Measurements from ENCODE around the gene CDH11. TPM values are rescaled to one million over a fixed set of nuclear protein-coding genes. Genes with fewer than 3 reads are reported as not detected.
A peak's percentile ranks its signal among the peaks of the same experiment; 100 is the strongest.

CDH11 gene
- total RNA-seq, 1 experiment from 2014 or later = 73.1 TPM

- Histone ChIP-seq H3K9me3 (replicated peaks) (0 out of 2 replicates have a peak, but pooled peaks cover 3% of the 10 kb centered on the region), H3K4me1 (peaks cover 13% of the 10 kb centered on the region), H3K27me3 (no peaks in the 10 kb centered on the region), H3K36me3 (peaks cover 43% of the 10 kb centered on the region), H3K4me3 (no peak overlapping the region), H3K27ac (no peak overlapping the region)
- no peak for DNase-seq
Observed at GRCh38 chr16:64975821-64976220, 146.0 kb downstream of the CDH11 start.

GRCh38 chr16:64974381-64974780 is 147.5 kb downstream of the CDH11 start:
- H3K4me3 ChIP-seq = no peak overlapping the region
- H3K4me1 ChIP-seq = peaks cover 13% of the 10 kb centered on the region
- H3K27me3 ChIP-seq = no peaks in the 10 kb centered on the region
- H3K36me3 ChIP-seq = peaks cover 50% of the 10 kb centered on the region
- DNase-seq = peak; percentile 60 to 72
- no peaks in the 10 kb centered on the region for H3K9me3 ChIP-seq (replicated peaks)
- 0 out of 2 replicates have a peak overlapping the region, but pooled peaks have one; percentile 17 for H3K27ac ChIP-seq

GRCh38 chr16:64973171-64973570 is 148.7 kb downstream of the CDH11 start:
- Histone ChIP-seq H3K27me3 (no peaks in the 10 kb centered on the region), H3K36me3 (peaks cover 56% of the 10 kb centered on the region), H3K4me1 (peaks cover 13% of the 10 kb centered on the region), H3K27ac (no peak overlapping the region), H3K9me3 (replicated peaks) (no peaks in the 10 kb centered on the region), H3K4me3 (no peak overlapping the region)
- no peak for DNase-seq

GRCh38 chr16:64971171-64971570 is 150.7 kb downstream of the CDH11 start:
- Histone ChIP-seq H3K4me1 (peaks cover 13% of the 10 kb centered on the region), H3K27ac (no peak overlapping the region), H3K36me3 (peaks cover 63% of the 10 kb centered on the region), H3K27me3 (no peaks in the 10 kb centered on the region), H3K9me3 (replicated peaks) (no peaks in the 10 kb centered on the region), H3K4me3 (no peak overlapping the region)
- DNase-seq = no peak

GRCh38 chr16:64969221-64969620 is 152.6 kb downstream of the CDH11 start:
- Histone ChIP-seq H3K9me3 (replicated peaks) (no peaks in the 10 kb centered on the region), H3K27ac (no peak overlapping the region), H3K4me3 (no peak overlapping the region), H3K4me1 (peaks cover 1% of the 10 kb centered on the region), H3K36me3 (peaks cover 55% of the 10 kb centered on the region), H3K27me3 (no peaks in the 10 kb centered on the region)
- DNase-seq = no peak

- DNase-seq = no peak
- Histone ChIP-seq H3K27ac (no peak overlapping the region), H3K4me1 (0 out of 2 replicates have a peak, but pooled peaks cover 4% of the 10 kb centered on the region), H3K36me3 (peaks cover 55% of the 10 kb centered on the region), H3K27me3 (no peaks in the 10 kb centered on the region), H3K9me3 (replicated peaks) (no peaks in the 10 kb centered on the region), H3K4me3 (no peak overlapping the region)
Observed at GRCh38 chr16:64968539-64968938, 153.3 kb downstream of the CDH11 start.

- 0 out of 2 replicates have a peak, but pooled peaks cover 4% of the 10 kb centered on the region for H3K4me1 ChIP-seq
- DNase-seq = no peak
- H3K27ac ChIP-seq = no peak overlapping the region
- no peaks in the 10 kb centered on the region for H3K9me3 ChIP-seq (replicated peaks)
- peaks cover 20% of the 10 kb centered on the region for H3K36me3 ChIP-seq
- H3K27me3 ChIP-seq = no peaks in the 10 kb centered on the region
- H3K4me3 ChIP-seq = no peak overlapping the region
Observed at GRCh38 chr16:64964126-64964540, 157.7 kb downstream of the CDH11 start.

GRCh38 chr16:64962786-64963185 is 159.1 kb downstream of the CDH11 start:
- peaks cover 14% of the 10 kb centered on the region for H3K36me3 ChIP-seq
- no peaks in the 10 kb centered on the region for H3K27me3 ChIP-seq
- no peak overlapping the region for H3K4me3 ChIP-seq
- no peak for DNase-seq
- H3K9me3 ChIP-seq (replicated peaks) = no peaks in the 10 kb centered on the region
- H3K4me1 ChIP-seq = 0 out of 2 replicates have a peak, but pooled peaks cover 4% of the 10 kb centered on the region
- no peak overlapping the region for H3K27ac ChIP-seq

- H3K27ac ChIP-seq = no peak overlapping the region
- H3K36me3 ChIP-seq = peaks cover 6% of the 10 kb centered on the region; the same call in 1 of the 2 replicates
- H3K9me3 ChIP-seq (replicated peaks) = no peaks in the 10 kb centered on the region
- H3K27me3 ChIP-seq = no peaks in the 10 kb centered on the region
- H3K4me3 ChIP-seq = no peak overlapping the region
- peaks cover 3% of the 10 kb centered on the region; the same call in 1 of the 2 replicates for H3K4me1 ChIP-seq
- no peak for DNase-seq
Observed at GRCh38 chr16:64957246-64957645, 164.6 kb downstream of the CDH11 start.

- no peaks in the 10 kb centered on the region for H3K9me3 ChIP-seq (replicated peaks)
- H3K4me3 ChIP-seq = no peak overlapping the region
- no peaks in the 10 kb centered on the region for H3K27me3 ChIP-seq
- H3K27ac ChIP-seq = no peak overlapping the region
- DNase-seq = no peak
- H3K4me1 ChIP-seq = peaks cover 4% of the 10 kb centered on the region; the same call in 1 of the 2 replicates
- peaks cover 20% of the 10 kb centered on the region for H3K36me3 ChIP-seq
Observed at GRCh38 chr16:64952177-64952576, 169.7 kb downstream of the CDH11 start.

- Histone ChIP-seq H3K36me3 (peaks cover 20% of the 10 kb centered on the region), H3K9me3 (replicated peaks) (no peaks in the 10 kb centered on the region), H3K27ac (no peak overlapping the region), H3K4me3 (no peak overlapping the region), H3K4me1 (peaks cover 4% of the 10 kb centered on the region; the same call in 1 of the 2 replicates), H3K27me3 (no peaks in the 10 kb centered on the region)
- no peak for DNase-seq
Observed at GRCh38 chr16:64951193-64951592, 170.7 kb downstream of the CDH11 start.

- DNase-seq = no peak
- Histone ChIP-seq H3K36me3 (peaks cover 20% of the 10 kb centered on the region), H3K9me3 (replicated peaks) (no peaks in the 10 kb centered on the region), H3K4me3 (no peak overlapping the region), H3K27ac (no peak overlapping the region), H3K4me1 (peaks cover 4% of the 10 kb centered on the region; the same call in 1 of the 2 replicates), H3K27me3 (no peaks in the 10 kb centered on the region)
Observed at GRCh38 chr16:64950731-64951130, 171.1 kb downstream of the CDH11 start.

- Histone ChIP-seq H3K27me3 (no peaks in the 10 kb centered on the region), H3K4me1 (peaks cover 4% of the 10 kb centered on the region; the same call in 1 of the 2 replicates), H3K4me3 (no peak overlapping the region), H3K36me3 (peaks cover 20% of the 10 kb centered on the region), H3K9me3 (replicated peaks) (no peaks in the 10 kb centered on the region), H3K27ac (no peak overlapping the region)
- DNase-seq = no peak
Observed at GRCh38 chr16:64950262-64950661, 171.6 kb downstream of the CDH11 start.

- Histone ChIP-seq H3K4me1 (peaks cover 4% of the 10 kb centered on the region; the same call in 1 of the 2 replicates), H3K36me3 (peaks cover 20% of the 10 kb centered on the region), H3K27ac (no peak overlapping the region), H3K9me3 (replicated peaks) (no peaks in the 10 kb centered on the region), H3K4me3 (no peak overlapping the region), H3K27me3 (no peaks in the 10 kb centered on the region)
- no peak for DNase-seq
Observed at GRCh38 chr16:64948056-64948455, 173.8 kb downstream of the CDH11 start.

- Histone ChIP-seq H3K4me1 (peaks cover 4% of the 10 kb centered on the region; the same call in 1 of the 2 replicates), H3K36me3 (peaks cover 20% of the 10 kb centered on the region), H3K27ac (no peak overlapping the region), H3K4me3 (no peak overlapping the region), H3K9me3 (replicated peaks) (no peaks in the 10 kb centered on the region), H3K27me3 (no peaks in the 10 kb centered on the region)
- no peak for DNase-seq
Observed at GRCh38 chr16:64947651-64948050, 174.2 kb downstream of the CDH11 start.

- no peak for DNase-seq
- Histone ChIP-seq H3K27ac (no peak overlapping the region), H3K36me3 (no peaks in the 10 kb centered on the region), H3K27me3 (no peaks in the 10 kb centered on the region), H3K9me3 (replicated peaks) (no peaks in the 10 kb centered on the region), H3K4me3 (no peak overlapping the region), H3K4me1 (no peaks in the 10 kb centered on the region)
Observed at GRCh38 chr16:64933885-64934284, 188.0 kb downstream of the CDH11 start.

Measured in SJCRH30 (cell line).